H9 (cell line): ENCODE measurements around the gene ZNF783. TPM values are rescaled to one million over a fixed set of nuclear protein-coding genes. Genes with fewer than 3 reads are reported as not detected.

Source experiments
- DNase-seq: peaks from one replicate; pipeline ENCODE4 v3.0.0-alpha.2; 2017
- H2AFZ ChIP-seq: one replicate; pipeline ENCODE4 v1.6.1; 2013; ENCODE audit warnings: mild to moderate bottlenecking, low read length, control low read depth, moderate library complexity
- H2AK5ac ChIP-seq: 2 replicates; pipeline ENCODE4 v1.6.1; 2013; ENCODE audit warnings: low read length, control low read depth, mixed read lengths; ENCODE audit not compliant: insufficient read length
- H2BK120ac ChIP-seq: one replicate; pipeline ENCODE4 v1.6.1; 2013; ENCODE audit warnings: low read depth, mild to moderate bottlenecking, low read length, control low read depth, inconsistent platforms; ENCODE audit not compliant: poor library complexity, severe bottlenecking
- H2BK12ac ChIP-seq: 2 replicates; pipeline ENCODE4 v1.6.1; 2013; ENCODE audit warnings: low read length, control low read depth, mixed read lengths, low read depth; ENCODE audit not compliant: insufficient read length
- H2BK15ac ChIP-seq: 2 replicates; pipeline ENCODE4 v1.6.1; 2013; ENCODE audit warnings: low read depth, low read length, control low read depth
- H2BK20ac ChIP-seq: one replicate; pipeline ENCODE4 v1.6.1; 2013; ENCODE audit warnings: low read depth, mild to moderate bottlenecking, low read length, control low read depth, inconsistent platforms; ENCODE audit not compliant: poor library complexity, severe bottlenecking
- H2BK5ac ChIP-seq: 2 replicates; pipeline ENCODE4 v1.6.1; 2013; ENCODE audit warnings: low read length, control low read depth, mixed read lengths; ENCODE audit not compliant: insufficient read length
- H3K14ac ChIP-seq: 2 replicates; pipeline ENCODE4 v1.6.1; 2013; ENCODE audit warnings: low read length, control low read depth; ENCODE audit not compliant: insufficient read depth
- H3K18ac ChIP-seq: 2 replicates; pipeline ENCODE4 v1.6.1; 2013; ENCODE audit warnings: low read depth, mild to moderate bottlenecking, mixed read lengths, low read length, control low read depth; ENCODE audit not compliant: insufficient read length
- H3K23ac ChIP-seq: 2 replicates; pipeline ENCODE4 v1.6.1; 2013; ENCODE audit warnings: low read length, control low read depth, mixed read lengths, low read depth; ENCODE audit not compliant: insufficient read length
- H3K23me2 ChIP-seq: 2 replicates; pipeline ENCODE4 v1.6.1; 2013; ENCODE audit warnings: low read depth, mild to moderate bottlenecking, mixed read lengths, low read length, control low read depth; ENCODE audit not compliant: insufficient read length, poor library complexity, severe bottlenecking
- H3K27ac ChIP-seq: 2 replicates; pipeline ENCODE4 v1.5.1; 2013; ENCODE audit warnings: low read length, control low read depth, mixed read lengths, low read depth; ENCODE audit not compliant: insufficient read length
- H3K27me3 ChIP-seq: 2 replicates; pipeline ENCODE4 v1.6.1; 2013; ENCODE audit warnings: low read length, control low read depth, inconsistent platforms; ENCODE audit not compliant: insufficient read depth
- H3K4ac ChIP-seq: 2 replicates; pipeline ENCODE4 v1.6.1; 2013; ENCODE audit warnings: low read depth, mild to moderate bottlenecking, control low read depth, inconsistent platforms, low read length, moderate library complexity
- H3K4me1 ChIP-seq: 2 replicates; pipeline ENCODE4 v1.6.1; 2013; ENCODE audit warnings: low read length, control low read depth, inconsistent platforms; ENCODE audit not compliant: insufficient read depth
- H3K4me2 ChIP-seq: 2 replicates; pipeline ENCODE4 v1.6.1; 2013; ENCODE audit warnings: low read length, control low read depth, mixed read lengths; ENCODE audit not compliant: insufficient read length, insufficient read depth
- H3K56ac ChIP-seq: 2 replicates; pipeline ENCODE4 v1.6.1; 2013; ENCODE audit warnings: low read depth, mild to moderate bottlenecking, mixed read lengths, low read length, control low read depth; ENCODE audit not compliant: insufficient read length
- H3K79me1 ChIP-seq: 2 replicates; pipeline ENCODE4 v1.6.1; 2013; ENCODE audit warnings: low read depth, mild to moderate bottlenecking, moderate library complexity, low read length, control low read depth, inconsistent platforms; ENCODE audit not compliant: insufficient read depth, poor library complexity, severe bottlenecking
- H3K79me2 ChIP-seq: 2 replicates; pipeline ENCODE4 v1.6.1; 2013; ENCODE audit warnings: low read length, control low read depth, inconsistent platforms; ENCODE audit not compliant: insufficient read depth
- H3K9ac ChIP-seq: 2 replicates; pipeline ENCODE4 v1.6.1; 2013; ENCODE audit warnings: low read length, control low read depth, mixed read lengths; ENCODE audit not compliant: insufficient read length; ENCODE audit errors: extremely low read depth
- H3K9me3 ChIP-seq: one replicate; pipeline ENCODE4 v1.6.1; 2013; ENCODE audit warnings: low read depth, low read length, inconsistent platforms; ENCODE audit not compliant: control insufficient read depth
- H3T11ph ChIP-seq: one replicate; pipeline ENCODE4 v1.6.1; 2013; ENCODE audit warnings: mild to moderate bottlenecking, low read length, control low read depth, inconsistent platforms
- H4K20me1 ChIP-seq: one replicate; pipeline ENCODE4 v1.6.1; 2013; ENCODE audit not compliant: control insufficient read depth, insufficient read length, insufficient read depth
- H4K5ac ChIP-seq: 2 replicates; pipeline ENCODE4 v1.6.1; 2013; ENCODE audit warnings: low read depth, mild to moderate bottlenecking, mixed read lengths, low read length, control low read depth; ENCODE audit not compliant: insufficient read length
- H4K8ac ChIP-seq: replicated peaks from 2 replicates; pipeline ENCODE4 v1.6.1; 2013; ENCODE audit warnings: low read length, control low read depth, mixed read lengths, low read depth; ENCODE audit not compliant: insufficient read length
- H4K91ac ChIP-seq: 2 replicates; pipeline ENCODE4 v1.6.1; 2013; ENCODE audit warnings: low read depth, mild to moderate bottlenecking, moderate library complexity, mixed read lengths, low read length, control low read depth; ENCODE audit not compliant: insufficient read length
- H3K27ac Mint-ChIP-seq, 3 experiments: 2 replicates in 2 of 3; 3 replicates in 1 of 3; pipeline ENCODE4 v1.8.0; 2020 to 2021; ENCODE audit warnings: mixed read lengths in 3 of 3, mild to moderate bottlenecking in 1 of 3, moderate library complexity in 1 of 3
- H3K27me3 Mint-ChIP-seq: 2 replicates; pipeline ENCODE4 v1.8.0; 2021; ENCODE audit warnings: low read depth, mild to moderate bottlenecking, moderate library complexity, mixed read lengths
- H3K36me3 Mint-ChIP-seq, 3 experiments: 2 replicates in 2 of 3; 3 replicates in 1 of 3; pipeline ENCODE4 v1.8.0; 2020 to 2021; ENCODE audit warnings: low read depth in 3 of 3, mixed read lengths in 3 of 3; ENCODE audit not compliant: insufficient read depth in 1 of 3
- H3K4me1 Mint-ChIP-seq, 2 experiments: 2 replicates each; pipeline ENCODE4 v1.8.0; 2020; ENCODE audit warnings: mixed read lengths in 2 of 2
- H3K4me3 Mint-ChIP-seq, 2 experiments: 2 replicates in 1 of 2; 3 replicates in 1 of 2; pipeline ENCODE4 v1.8.0; 2020 to 2021; ENCODE audit warnings: mild to moderate bottlenecking in 2 of 2, mixed read lengths in 2 of 2, moderate library complexity in 1 of 2
- H3K9me3 Mint-ChIP-seq, 2 experiments: 2 replicates in 1 of 2; 3 replicates in 1 of 2; pipeline ENCODE4 v1.8.0; 2020; ENCODE audit warnings: mild to moderate bottlenecking in 2 of 2, mixed read lengths in 2 of 2, moderate library complexity in 1 of 2
- WGBS: extraction: QIAGEN DNeasy Blood & Tissue Kit; methylation state at CpG from one replicate; pipeline ENCODE4 v1.1.7; 2013; ENCODE audit warnings: missing lambda C conversion rate, low lambda C conversion rate, mixed read lengths; ENCODE audit not compliant: insufficient read length; ENCODE audit errors: extremely low coverage; 5-methylcytosine and 5-hydroxymethylcytosine counted together
- total RNA-seq: library from RNA; stranded (reverse); gene quantifications from 2 replicates; pipeline ENCODE4 v1.2.1, GENCODE V29; 2021
- TF ChIP-seq, protein P1 (sequence below): fragments of 200-600 bp; sonication (generic); conservative IDR thresholded peaks from 3 replicates; pipeline ENCODE4 v1.8.0; 2021; ENCODE audit warnings: antibody characterized with exemption, mild to moderate bottlenecking

ZNF783 gene
- total RNA-seq, 1 experiment from 2014 or later, result 13.6 TPM

DNA sequence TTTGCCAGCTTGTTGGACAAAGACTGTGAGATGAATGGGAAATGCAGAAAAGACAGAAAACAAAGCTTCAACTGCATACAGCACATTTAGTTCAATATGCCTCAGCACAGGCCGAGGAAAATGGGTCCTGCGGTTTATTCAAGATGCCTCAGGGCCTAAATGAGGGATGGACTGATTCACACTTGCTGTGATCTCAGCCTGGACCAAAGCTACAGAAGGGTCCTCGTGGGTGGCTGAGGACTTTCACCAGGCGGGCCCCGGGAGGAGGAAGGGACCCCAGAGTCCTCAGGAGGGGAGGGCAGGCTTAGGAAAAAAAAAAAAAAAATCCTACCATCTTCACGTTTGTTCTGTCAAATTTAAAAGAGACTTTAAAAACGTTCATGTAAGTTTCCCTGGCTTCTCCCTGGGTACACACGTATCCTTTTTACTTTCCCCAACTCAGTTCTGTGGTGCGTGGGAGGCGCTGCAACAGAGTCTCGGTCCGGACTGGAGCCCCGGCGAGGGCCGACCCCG is 624 bp upstream of the ZNF783 start:
- Mint-ChIP-seq H3K36me3 (peaks cover 5 to 11% (median 9%) of the 10 kb centered on the region in 3 experiments; a peak in 6 of 7 replicates), H3K4me1 (peaks cover 0 to 10% of the 10 kb centered on the region in 2 experiments; a peak in 3 of 4 replicates), H3K4me3 (peak overlapping the region; percentile 63 to 85), H3K9me3 (no peaks in the 10 kb centered on the region), H3K27ac (no peak overlapping the region), H3K27me3 (peaks cover 6% of the 10 kb centered on the region)
- H2BK20ac ChIP-seq, result no peak overlapping the region
- H2BK5ac ChIP-seq, result no peak overlapping the region
- H3K23ac ChIP-seq, result no peak overlapping the region
- no peak overlapping the region for H2BK15ac ChIP-seq
- no peaks in the 10 kb centered on the region for H3K23me2 ChIP-seq
- H3T11ph ChIP-seq, result no peak overlapping the region
- peak overlapping the region; percentile 32 for H3K18ac ChIP-seq
- no peak overlapping the region for H2BK120ac ChIP-seq
- no peak overlapping the region for H4K91ac ChIP-seq
- H2AK5ac ChIP-seq, result no peak overlapping the region
- H3K4me2 ChIP-seq, result peak overlapping the region; percentile 52
- H3K27me3 ChIP-seq, result no peaks in the 10 kb centered on the region
- H2BK12ac ChIP-seq, result no peak overlapping the region
- no peaks in the 10 kb centered on the region for H3K79me1 ChIP-seq
- WGBS, result no CpG with 5 or more reads among the region's 16 CpGs
- no peaks in the 10 kb centered on the region; the same call in 1 of the 2 replicates for H3K79me2 ChIP-seq
- H4K8ac ChIP-seq, result no peak overlapping the region
- no peak overlapping the region for H3K4ac ChIP-seq
- TF ChIP-seq, protein P1, sequence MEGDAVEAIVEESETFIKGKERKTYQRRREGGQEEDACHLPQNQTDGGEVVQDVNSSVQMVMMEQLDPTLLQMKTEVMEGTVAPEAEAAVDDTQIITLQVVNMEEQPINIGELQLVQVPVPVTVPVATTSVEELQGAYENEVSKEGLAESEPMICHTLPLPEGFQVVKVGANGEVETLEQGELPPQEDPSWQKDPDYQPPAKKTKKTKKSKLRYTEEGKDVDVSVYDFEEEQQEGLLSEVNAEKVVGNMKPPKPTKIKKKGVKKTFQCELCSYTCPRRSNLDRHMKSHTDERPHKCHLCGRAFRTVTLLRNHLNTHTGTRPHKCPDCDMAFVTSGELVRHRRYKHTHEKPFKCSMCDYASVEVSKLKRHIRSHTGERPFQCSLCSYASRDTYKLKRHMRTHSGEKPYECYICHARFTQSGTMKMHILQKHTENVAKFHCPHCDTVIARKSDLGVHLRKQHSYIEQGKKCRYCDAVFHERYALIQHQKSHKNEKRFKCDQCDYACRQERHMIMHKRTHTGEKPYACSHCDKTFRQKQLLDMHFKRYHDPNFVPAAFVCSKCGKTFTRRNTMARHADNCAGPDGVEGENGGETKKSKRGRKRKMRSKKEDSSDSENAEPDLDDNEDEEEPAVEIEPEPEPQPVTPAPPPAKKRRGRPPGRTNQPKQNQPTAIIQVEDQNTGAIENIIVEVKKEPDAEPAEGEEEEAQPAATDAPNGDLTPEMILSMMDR, result no peak
- H3K9ac ChIP-seq, result no peak overlapping the region
- no peaks in the 10 kb centered on the region for H4K20me1 ChIP-seq
- H3K56ac ChIP-seq, result no peak overlapping the region
- H3K27ac ChIP-seq, result no peak overlapping the region
- H3K4me1 ChIP-seq, result no peaks in the 10 kb centered on the region
- DNase-seq, result no peak
- H3K9me3 ChIP-seq, result no peaks in the 10 kb centered on the region
- no peak overlapping the region for H4K5ac ChIP-seq
- peak overlapping the region; percentile 51 for H3K14ac ChIP-seq
- H2AFZ ChIP-seq, result no peak overlapping the region
